Measurements from ENCODE around the gene FXYD7. TPM values are rescaled to one million over a fixed set of nuclear protein-coding genes. Genes with fewer than 3 reads are reported as not detected.

The FXYD7 gene
- total and polyA plus RNA-seq, 2 donors (not counting 1 experiment from before 2014, with no cell fraction given), result not detected

- H3K4me2 ChIP-seq (ENCODE audit: extremely low read depth, insufficient read depth, low read length), result peak within 1 kb of the TSS; percentile 92
- H3K36me3 ChIP-seq (ENCODE audit: control insufficient read depth, insufficient read depth, low read length), result peaks cover 8% of the 10 kb centered on the region
- TF ChIP-seq EZH2 (IDR thresholded peaks at IDR 0.05; ENCODE audit: low read length, missing control alignments), result no peak
- no peak for TF ChIP-seq CTCF (conservative IDR thresholded peaks at IDR 0.05 in 1 of 2, IDR thresholded peaks at IDR 0.05 in 1 of 2; ENCODE audit: low read depth in 1 of 2, low read length in 2 of 2)
- H4K20me1 ChIP-seq (ENCODE audit: control insufficient read depth, extremely low read depth, insufficient read depth, low read length), result no peaks in the 10 kb centered on the region
- no peaks in the 10 kb centered on the region for H3K27me3 ChIP-seq (ENCODE audit: control insufficient read depth, insufficient read depth, low read length)
- peaks cover 22% of the 10 kb centered on the region for H3K79me2 ChIP-seq (ENCODE audit: control insufficient read depth, insufficient read depth, low read length)
- peak within 1 kb of the TSS; percentile 68 for H3K9ac ChIP-seq (ENCODE audit: insufficient read depth, low read length)
- peak within 1 kb of the TSS; percentile 69 to 90 (median 86) for H3K4me3 ChIP-seq (replicated peaks in 1 of 4; ENCODE audit: control extremely low read depth in 1 of 4, insufficient read depth in 1 of 4, low read depth in 3 of 4, low read length in 4 of 4)
- peak within 1 kb of the TSS; percentile 87 for H2AFZ ChIP-seq (ENCODE audit: low read length)
- DNase-seq (ENCODE audit: low read depth in 2 of 2), result peak; percentile 69 to 81
- H3K9me3 ChIP-seq (ENCODE audit: control insufficient read depth, insufficient read depth, low read depth, low read length), result no peaks in the 10 kb centered on the region
- H3K4me1 ChIP-seq (ENCODE audit: control insufficient read depth, extremely low read depth, insufficient read depth, low read length), result peaks cover 2% of the 10 kb centered on the region
- H3K27ac ChIP-seq (ENCODE audit: insufficient read depth, low read length), result peak within 1 kb of the TSS; percentile 92
Observed at GRCh38 chr19:35154525-35155406, 11.7 kb downstream of the FXYD7 start, which contains the start of gene FXYD5. Gene FXYD5, plus strand, starts transcription at chr19:35154735. Its CDS starts 816 bp downstream, at chr19:35155551.

- peaks cover 2% of the 10 kb centered on the region for H3K4me1 ChIP-seq (ENCODE audit: control insufficient read depth, extremely low read depth, insufficient read depth, low read length)
- H3K27ac ChIP-seq (ENCODE audit: insufficient read depth, low read length), result peak overlapping the region; percentile 92
Observed at GRCh38 chr19:35155441-35155840, 12.4 kb downstream of the FXYD7 start.

More at GRCh38 chr19:35155441-35155840, 12.4 kb downstream of the FXYD7 start:
- Histone ChIP-seq H3K36me3 (ENCODE audit: control insufficient read depth, insufficient read depth, low read length) (peaks cover 8% of the 10 kb centered on the region), H4K20me1 (ENCODE audit: control insufficient read depth, extremely low read depth, insufficient read depth, low read length) (no peaks in the 10 kb centered on the region), H3K9me3 (ENCODE audit: control insufficient read depth, insufficient read depth, low read depth, low read length) (no peaks in the 10 kb centered on the region), H3K4me3 (replicated peaks in 1 of 4; ENCODE audit: control extremely low read depth in 1 of 4, insufficient read depth in 1 of 4, low read depth in 3 of 4, low read length in 4 of 4) (peak overlapping the region; percentile 69 to 90 (median 86)), H3K79me2 (ENCODE audit: control insufficient read depth, insufficient read depth, low read length) (peaks cover 22% of the 10 kb centered on the region), H2AFZ (ENCODE audit: low read length) (no peak overlapping the region), H3K9ac (ENCODE audit: insufficient read depth, low read length) (peak overlapping the region; percentile 68), H3K4me2 (ENCODE audit: extremely low read depth, insufficient read depth, low read length) (peak overlapping the region; percentile 92), H3K27me3 (ENCODE audit: control insufficient read depth, insufficient read depth, low read length) (no peaks in the 10 kb centered on the region)
- TF ChIP-seq EZH2 (IDR thresholded peaks at IDR 0.05; ENCODE audit: low read length, missing control alignments), result no peak
- TF ChIP-seq CTCF (conservative IDR thresholded peaks at IDR 0.05 in 1 of 2, IDR thresholded peaks at IDR 0.05 in 1 of 2; ENCODE audit: low read depth in 1 of 2, low read length in 2 of 2), result no peak
- DNase-seq (ENCODE audit: low read depth in 2 of 2), result no peak

Data from fibroblast of lung (primary cell).